H9 (cell line): ENCODE measurements around the gene LRMDA. TPM values are rescaled to one million over a fixed set of nuclear protein-coding genes. Genes with fewer than 3 reads are reported as not detected.

Experiments
- DNase-seq: peaks from one replicate; pipeline ENCODE4 v3.0.0-alpha.2; 2017
- H2AFZ ChIP-seq: one replicate; pipeline ENCODE4 v1.6.1; 2013; ENCODE audit warnings: mild to moderate bottlenecking, low read length, control low read depth, moderate library complexity
- H2AK5ac ChIP-seq: 2 replicates; pipeline ENCODE4 v1.6.1; 2013; ENCODE audit warnings: low read length, control low read depth, mixed read lengths; ENCODE audit not compliant: insufficient read length
- H2BK120ac ChIP-seq: one replicate; pipeline ENCODE4 v1.6.1; 2013; ENCODE audit warnings: low read depth, mild to moderate bottlenecking, low read length, control low read depth, inconsistent platforms; ENCODE audit not compliant: poor library complexity, severe bottlenecking
- H2BK12ac ChIP-seq: 2 replicates; pipeline ENCODE4 v1.6.1; 2013; ENCODE audit warnings: low read length, control low read depth, mixed read lengths, low read depth; ENCODE audit not compliant: insufficient read length
- H2BK15ac ChIP-seq: 2 replicates; pipeline ENCODE4 v1.6.1; 2013; ENCODE audit warnings: low read depth, low read length, control low read depth
- H2BK20ac ChIP-seq: one replicate; pipeline ENCODE4 v1.6.1; 2013; ENCODE audit warnings: low read depth, mild to moderate bottlenecking, low read length, control low read depth, inconsistent platforms; ENCODE audit not compliant: poor library complexity, severe bottlenecking
- H2BK5ac ChIP-seq: 2 replicates; pipeline ENCODE4 v1.6.1; 2013; ENCODE audit warnings: low read length, control low read depth, mixed read lengths; ENCODE audit not compliant: insufficient read length
- H3K14ac ChIP-seq: 2 replicates; pipeline ENCODE4 v1.6.1; 2013; ENCODE audit warnings: low read length, control low read depth; ENCODE audit not compliant: insufficient read depth
- H3K18ac ChIP-seq: 2 replicates; pipeline ENCODE4 v1.6.1; 2013; ENCODE audit warnings: low read depth, mild to moderate bottlenecking, mixed read lengths, low read length, control low read depth; ENCODE audit not compliant: insufficient read length
- H3K23ac ChIP-seq: 2 replicates; pipeline ENCODE4 v1.6.1; 2013; ENCODE audit warnings: low read length, control low read depth, mixed read lengths, low read depth; ENCODE audit not compliant: insufficient read length
- H3K23me2 ChIP-seq: 2 replicates; pipeline ENCODE4 v1.6.1; 2013; ENCODE audit warnings: low read depth, mild to moderate bottlenecking, mixed read lengths, low read length, control low read depth; ENCODE audit not compliant: insufficient read length, poor library complexity, severe bottlenecking
- H3K27ac ChIP-seq: 2 replicates; pipeline ENCODE4 v1.5.1; 2013; ENCODE audit warnings: low read length, control low read depth, mixed read lengths, low read depth; ENCODE audit not compliant: insufficient read length
- H3K27me3 ChIP-seq: 2 replicates; pipeline ENCODE4 v1.6.1; 2013; ENCODE audit warnings: low read length, control low read depth, inconsistent platforms; ENCODE audit not compliant: insufficient read depth
- H3K4ac ChIP-seq: 2 replicates; pipeline ENCODE4 v1.6.1; 2013; ENCODE audit warnings: low read depth, mild to moderate bottlenecking, control low read depth, inconsistent platforms, low read length, moderate library complexity
- H3K4me1 ChIP-seq: 2 replicates; pipeline ENCODE4 v1.6.1; 2013; ENCODE audit warnings: low read length, control low read depth, inconsistent platforms; ENCODE audit not compliant: insufficient read depth
- H3K4me2 ChIP-seq: 2 replicates; pipeline ENCODE4 v1.6.1; 2013; ENCODE audit warnings: low read length, control low read depth, mixed read lengths; ENCODE audit not compliant: insufficient read length, insufficient read depth
- H3K56ac ChIP-seq: 2 replicates; pipeline ENCODE4 v1.6.1; 2013; ENCODE audit warnings: low read depth, mild to moderate bottlenecking, mixed read lengths, low read length, control low read depth; ENCODE audit not compliant: insufficient read length
- H3K79me1 ChIP-seq: 2 replicates; pipeline ENCODE4 v1.6.1; 2013; ENCODE audit warnings: low read depth, mild to moderate bottlenecking, moderate library complexity, low read length, control low read depth, inconsistent platforms; ENCODE audit not compliant: insufficient read depth, poor library complexity, severe bottlenecking
- H3K79me2 ChIP-seq: 2 replicates; pipeline ENCODE4 v1.6.1; 2013; ENCODE audit warnings: low read length, control low read depth, inconsistent platforms; ENCODE audit not compliant: insufficient read depth
- H3K9ac ChIP-seq: 2 replicates; pipeline ENCODE4 v1.6.1; 2013; ENCODE audit warnings: low read length, control low read depth, mixed read lengths; ENCODE audit not compliant: insufficient read length; ENCODE audit errors: extremely low read depth
- H3K9me3 ChIP-seq: one replicate; pipeline ENCODE4 v1.6.1; 2013; ENCODE audit warnings: low read depth, low read length, inconsistent platforms; ENCODE audit not compliant: control insufficient read depth
- H3T11ph ChIP-seq: one replicate; pipeline ENCODE4 v1.6.1; 2013; ENCODE audit warnings: mild to moderate bottlenecking, low read length, control low read depth, inconsistent platforms
- H4K20me1 ChIP-seq: one replicate; pipeline ENCODE4 v1.6.1; 2013; ENCODE audit not compliant: control insufficient read depth, insufficient read length, insufficient read depth
- H4K5ac ChIP-seq: 2 replicates; pipeline ENCODE4 v1.6.1; 2013; ENCODE audit warnings: low read depth, mild to moderate bottlenecking, mixed read lengths, low read length, control low read depth; ENCODE audit not compliant: insufficient read length
- H4K8ac ChIP-seq: replicated peaks from 2 replicates; pipeline ENCODE4 v1.6.1; 2013; ENCODE audit warnings: low read length, control low read depth, mixed read lengths, low read depth; ENCODE audit not compliant: insufficient read length
- H4K91ac ChIP-seq: 2 replicates; pipeline ENCODE4 v1.6.1; 2013; ENCODE audit warnings: low read depth, mild to moderate bottlenecking, moderate library complexity, mixed read lengths, low read length, control low read depth; ENCODE audit not compliant: insufficient read length
- H3K27ac Mint-ChIP-seq, 3 experiments: 2 replicates in 2 of 3; 3 replicates in 1 of 3; pipeline ENCODE4 v1.8.0; 2020 to 2021; ENCODE audit warnings: mixed read lengths in 3 of 3, mild to moderate bottlenecking in 1 of 3, moderate library complexity in 1 of 3
- H3K27me3 Mint-ChIP-seq: 2 replicates; pipeline ENCODE4 v1.8.0; 2021; ENCODE audit warnings: low read depth, mild to moderate bottlenecking, moderate library complexity, mixed read lengths
- H3K36me3 Mint-ChIP-seq, 3 experiments: 2 replicates in 2 of 3; 3 replicates in 1 of 3; pipeline ENCODE4 v1.8.0; 2020 to 2021; ENCODE audit warnings: low read depth in 3 of 3, mixed read lengths in 3 of 3; ENCODE audit not compliant: insufficient read depth in 1 of 3
- H3K4me1 Mint-ChIP-seq, 2 experiments: 2 replicates each; pipeline ENCODE4 v1.8.0; 2020; ENCODE audit warnings: mixed read lengths in 2 of 2
- H3K4me3 Mint-ChIP-seq, 2 experiments: 2 replicates in 1 of 2; 3 replicates in 1 of 2; pipeline ENCODE4 v1.8.0; 2020 to 2021; ENCODE audit warnings: mild to moderate bottlenecking in 2 of 2, mixed read lengths in 2 of 2, moderate library complexity in 1 of 2
- H3K9me3 Mint-ChIP-seq, 2 experiments: 2 replicates in 1 of 2; 3 replicates in 1 of 2; pipeline ENCODE4 v1.8.0; 2020; ENCODE audit warnings: mild to moderate bottlenecking in 2 of 2, mixed read lengths in 2 of 2, moderate library complexity in 1 of 2
- CTCF ChIP-seq: fragments of 200-600 bp; sonication (generic); conservative IDR thresholded peaks from 3 replicates; pipeline ENCODE4 v1.8.0; 2021; ENCODE audit warnings: antibody characterized with exemption, mild to moderate bottlenecking
- WGBS: extraction: QIAGEN DNeasy Blood & Tissue Kit; methylation state at CpG from one replicate; pipeline ENCODE4 v1.1.7; 2013; ENCODE audit warnings: missing lambda C conversion rate, low lambda C conversion rate, mixed read lengths; ENCODE audit not compliant: insufficient read length; ENCODE audit errors: extremely low coverage; 5-methylcytosine and 5-hydroxymethylcytosine counted together
- total RNA-seq: library from RNA; stranded (reverse); gene quantifications from 2 replicates; pipeline ENCODE4 v1.2.1, GENCODE V29; 2021

LRMDA gene
- total RNA-seq, 1 experiment from 2014 or later, result 1.8 TPM

GRCh38 chr10:75954486-75954885 lies 523.1 kb downstream of the LRMDA start:
- Histone ChIP-seq H3K4me1 (no peaks in the 10 kb centered on the region), H4K20me1 (no peaks in the 10 kb centered on the region), H4K91ac (no peak overlapping the region), H3K14ac (no peak overlapping the region), H3K56ac (no peak overlapping the region), H2AFZ (no peak overlapping the region), H3K4ac (no peak overlapping the region), H4K8ac (no peak overlapping the region), H2BK20ac (no peak overlapping the region), H3K79me2 (no peaks in the 10 kb centered on the region), H3K9me3 (no peaks in the 10 kb centered on the region), H3K23ac (no peak overlapping the region), H3K79me1 (no peaks in the 10 kb centered on the region), H3K27me3 (no peaks in the 10 kb centered on the region), H3K27ac (no peak overlapping the region), H2AK5ac (no peak overlapping the region), H3T11ph (no peak overlapping the region), H3K9ac (no peak overlapping the region), H2BK15ac (no peak overlapping the region), H3K23me2 (no peaks in the 10 kb centered on the region), H2BK12ac (no peak overlapping the region), H3K4me2 (no peak overlapping the region), H4K5ac (no peak overlapping the region), H3K18ac (no peak overlapping the region), H2BK5ac (no peak overlapping the region), H2BK120ac (no peak overlapping the region)
- Mint-ChIP-seq H3K9me3 (no peaks in the 10 kb centered on the region), H3K4me3 (no peak overlapping the region), H3K36me3 (no peaks in the 10 kb centered on the region), H3K27ac (no peak overlapping the region), H3K4me1 (peaks cover 3% of the 10 kb centered on the region in 2 experiments; a peak in 2 of 4 replicates), H3K27me3 (no peaks in the 10 kb centered on the region; the same call in 1 of the 2 replicates)
- TF ChIP-seq CTCF, result no peak
- no peak for DNase-seq
- WGBS, result no CpG with 5 or more reads among the region's 4 CpGs
